ENCODE results near the gene USP6NL.

The USP6NL gene

DNA sequence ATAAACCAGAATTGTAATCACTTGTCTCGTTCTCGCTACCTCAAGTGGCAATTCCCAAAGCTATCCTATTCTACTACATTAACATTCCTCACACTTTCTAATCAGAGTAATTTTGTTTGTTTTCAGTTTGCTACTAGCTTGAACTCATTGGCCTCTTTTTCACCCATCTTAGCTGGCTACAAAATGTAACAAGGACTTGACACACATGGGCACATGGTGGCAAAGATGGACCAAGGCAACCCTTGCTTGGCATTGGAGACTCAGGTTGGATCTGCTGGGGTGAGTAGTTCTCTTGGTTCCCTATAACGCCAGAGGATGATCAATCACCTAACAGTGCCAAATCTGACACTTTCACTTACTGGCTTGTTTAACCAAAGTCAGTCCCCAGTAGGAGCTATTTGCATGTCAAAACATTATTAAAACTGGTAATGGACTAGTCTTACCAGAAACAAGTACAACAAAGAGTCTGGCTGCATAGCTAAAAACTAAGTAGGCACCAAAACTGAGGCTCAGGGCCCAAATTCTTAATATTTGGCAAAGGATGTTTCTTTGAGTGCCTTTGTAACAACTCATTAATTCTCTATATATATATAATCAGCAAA, 1.9 kb downstream of the USP6NL start:
- TF ChIP-seq, protein P1, sequence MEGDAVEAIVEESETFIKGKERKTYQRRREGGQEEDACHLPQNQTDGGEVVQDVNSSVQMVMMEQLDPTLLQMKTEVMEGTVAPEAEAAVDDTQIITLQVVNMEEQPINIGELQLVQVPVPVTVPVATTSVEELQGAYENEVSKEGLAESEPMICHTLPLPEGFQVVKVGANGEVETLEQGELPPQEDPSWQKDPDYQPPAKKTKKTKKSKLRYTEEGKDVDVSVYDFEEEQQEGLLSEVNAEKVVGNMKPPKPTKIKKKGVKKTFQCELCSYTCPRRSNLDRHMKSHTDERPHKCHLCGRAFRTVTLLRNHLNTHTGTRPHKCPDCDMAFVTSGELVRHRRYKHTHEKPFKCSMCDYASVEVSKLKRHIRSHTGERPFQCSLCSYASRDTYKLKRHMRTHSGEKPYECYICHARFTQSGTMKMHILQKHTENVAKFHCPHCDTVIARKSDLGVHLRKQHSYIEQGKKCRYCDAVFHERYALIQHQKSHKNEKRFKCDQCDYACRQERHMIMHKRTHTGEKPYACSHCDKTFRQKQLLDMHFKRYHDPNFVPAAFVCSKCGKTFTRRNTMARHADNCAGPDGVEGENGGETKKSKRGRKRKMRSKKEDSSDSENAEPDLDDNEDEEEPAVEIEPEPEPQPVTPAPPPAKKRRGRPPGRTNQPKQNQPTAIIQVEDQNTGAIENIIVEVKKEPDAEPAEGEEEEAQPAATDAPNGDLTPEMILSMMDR (IDR thresholded peaks at IDR 0.05; ENCODE audit: low read depth, low read length) = no peak
- no peak for DNase-seq (ENCODE audit: low read depth, low spot score)
- in situ Hi-C loops (cut with HindIII; ENCODE audit: low sequenced_read_pairs) = no loop called here
- no peak overlapping the region for H3K4me3 ChIP-seq (ENCODE audit: low read depth, low read length)

GRCh38 chr10:11609052-11609451, 2.4 kb downstream of the USP6NL start:
- DNase-seq (ENCODE audit: low read depth, low spot score) = no peak
- no peak overlapping the region for H3K4me3 ChIP-seq (ENCODE audit: low read depth, low read length)
- TF ChIP-seq, protein P1 (IDR thresholded peaks at IDR 0.05; ENCODE audit: low read depth, low read length) = no peak
- in situ Hi-C loops (cut with HindIII; ENCODE audit: low sequenced_read_pairs) = no loop called here

GRCh38 chr10:11608159-11609013, 3.1 kb downstream of the USP6NL start:
- H3K4me3 ChIP-seq (ENCODE audit: low read depth, low read length) = no peak overlapping the region
- TF ChIP-seq, protein P1 (IDR thresholded peaks at IDR 0.05; ENCODE audit: low read depth, low read length) = no peak
- in situ Hi-C loops (cut with HindIII; ENCODE audit: low sequenced_read_pairs) = no loop called here
- no peak for DNase-seq (ENCODE audit: low read depth, low spot score)

- no peak for DNase-seq (ENCODE audit: low read depth, low spot score)
- in situ Hi-C loops (cut with HindIII; ENCODE audit: low sequenced_read_pairs) = no loop called here
- no peak overlapping the region for H3K4me3 ChIP-seq (ENCODE audit: low read depth, low read length)
- TF ChIP-seq, protein P1 (IDR thresholded peaks at IDR 0.05; ENCODE audit: low read depth, low read length) = no peak
These were observed 5.5 kb downstream of the USP6NL start for GRCh38 chr10:11605807-11606408.

DNA sequence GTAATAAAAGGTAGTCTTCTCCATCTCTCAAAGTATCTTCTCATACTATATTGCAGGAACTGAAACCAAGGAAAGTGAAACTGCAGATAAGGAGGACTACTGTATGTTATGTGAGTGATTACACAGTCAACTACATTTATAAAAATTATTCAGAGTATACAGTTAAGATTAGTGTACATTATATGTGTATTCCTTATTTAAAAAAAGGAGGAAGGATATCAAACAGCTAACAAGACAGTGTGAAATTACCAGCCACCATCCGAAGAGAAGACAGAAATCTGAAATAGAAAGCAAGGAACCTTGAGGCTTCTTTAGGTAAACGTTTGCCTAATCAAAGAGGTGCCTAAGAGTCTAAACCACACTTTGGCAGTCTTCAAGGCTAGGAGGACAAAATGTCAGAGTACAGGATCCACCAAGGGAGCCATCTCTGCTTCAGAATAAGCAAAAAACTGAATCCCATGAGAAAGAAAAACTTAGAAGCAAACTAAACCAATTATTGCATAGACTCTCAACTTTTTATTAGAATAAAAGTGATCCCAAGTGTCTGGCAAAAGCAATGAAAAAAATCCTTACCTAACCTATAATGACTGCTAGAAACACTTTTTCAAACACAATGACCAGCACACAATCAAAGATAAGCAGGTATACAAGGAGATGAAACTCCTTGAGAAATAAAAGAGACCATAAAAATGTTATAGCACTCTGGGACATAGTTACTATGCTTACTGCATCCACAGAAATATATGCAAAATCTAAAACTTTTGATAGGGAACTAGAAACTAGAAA, 6.4 kb downstream of the USP6NL start:
- no peak overlapping the region for H3K4me3 ChIP-seq (ENCODE audit: low read depth, low read length)
- DNase-seq (ENCODE audit: low read depth, low spot score) = no peak
- in situ Hi-C loops (cut with HindIII; ENCODE audit: low sequenced_read_pairs) = no loop called here
- TF ChIP-seq, protein P1 (IDR thresholded peaks at IDR 0.05; ENCODE audit: low read depth, low read length) = no peak

GRCh38 chr10:11603741-11604140, 7.7 kb downstream of the USP6NL start:
- H3K4me3 ChIP-seq (ENCODE audit: low read depth, low read length) = no peak overlapping the region
- DNase-seq (ENCODE audit: low read depth, low spot score) = no peak
- in situ Hi-C loops (cut with HindIII; ENCODE audit: low sequenced_read_pairs) = no loop called here
- TF ChIP-seq, protein P1 (IDR thresholded peaks at IDR 0.05; ENCODE audit: low read depth, low read length) = no peak
